H1 (cell line): ENCODE measurements around the gene STAMBPL1. TPM values are rescaled to one million over a fixed set of nuclear protein-coding genes. Genes with fewer than 3 reads are reported as not detected.
"Not testable (repeated sequence)": the region's sequence is repeated elsewhere in the genome, so short reads cannot be mapped to it uniquely, and the experiment has no call there.

ENCODE experiments used
- CTCF ChIA-PET: fragments of 300-600 bp; sonication (Branson Sonifier 250); formaldehyde crosslinking; loops from one replicate; lab custom pipeline; 2021; ENCODE audit not compliant: partially characterized antibody; lab: Charles Lee
- POLR2A ChIA-PET: fragments of 300-600 bp; sonication (Branson Sonifier 250); formaldehyde crosslinking; loops from one replicate; lab custom pipeline; 2021; ENCODE audit warnings: inconsistent platforms; ENCODE audit not compliant: partially characterized antibody; lab: Charles Lee
- DNase-seq, 2 experiments: peaks; one replicate each; pipeline versions ENCODE4 v3.0.0 to v3.0.0-alpha.2; 2010 to 2022; ENCODE audit warnings: low spot score in 2 of 2, low read depth in 1 of 2, mixed read lengths in 1 of 2
- FAIRE-seq: peaks from 2 replicates; lab custom pipeline; 2011; peaks lifted over from hg19 to GRCh38; lab: Jason Lieb, UNC
- H2AFZ ChIP-seq: 2 replicates; pipeline ENCODE4 v1.8.1; 2012; ENCODE audit warnings: low read length, inconsistent platforms
- H2AK5ac ChIP-seq: 2 replicates; pipeline ENCODE4 v1.6.1; 2013; ENCODE audit warnings: low read depth, low read length
- H2BK120ac ChIP-seq: replicated peaks from 2 replicates; pipeline ENCODE3; 2013; ENCODE audit warnings: low read depth, low read length, inconsistent platforms
- H2BK12ac ChIP-seq: 2 replicates; pipeline ENCODE4 v1.6.1; 2013; ENCODE audit warnings: low read depth, low read length
- H2BK15ac ChIP-seq: 2 replicates; pipeline ENCODE4 v1.6.1; 2013; ENCODE audit warnings: low read length
- H2BK20ac ChIP-seq: 2 replicates; pipeline ENCODE4 v1.6.1; 2013; ENCODE audit warnings: low read length
- H2BK5ac ChIP-seq: 2 replicates; pipeline ENCODE4 v1.6.1; 2013; ENCODE audit warnings: low read depth, low read length
- H3K14ac ChIP-seq: 2 replicates; pipeline ENCODE4 v1.6.1; 2013; ENCODE audit warnings: inconsistent platforms; ENCODE audit not compliant: insufficient read length
- H3K18ac ChIP-seq: 2 replicates; pipeline ENCODE4 v1.6.1; 2013; ENCODE audit warnings: low read length; ENCODE audit errors: extremely low read depth
- H3K23ac ChIP-seq: 2 replicates; pipeline ENCODE4 v1.6.1; 2013; ENCODE audit warnings: inconsistent platforms; ENCODE audit not compliant: insufficient read length
- H3K23me2 ChIP-seq: 2 replicates; pipeline ENCODE4 v1.6.1; 2013; ENCODE audit warnings: low read depth, low read length
- H3K27ac ChIP-seq: 2 replicates; pipeline ENCODE4 v1.6.1; 2011; ENCODE audit warnings: low read depth, low read length, inconsistent platforms
- H3K27me3 ChIP-seq, 4 experiments: replicated peaks in 1 of 4; 1 replicate in 1 of 4; 2 replicates in 3 of 4; pipeline versions ENCODE4 v1.6.1 to v1.8.1; 2011 to 2013; ENCODE audit warnings: low read length in 3 of 4, mild to moderate bottlenecking in 3 of 4, inconsistent platforms in 2 of 4, mixed read lengths in 2 of 4, moderate library complexity in 1 of 4; ENCODE audit not compliant: control insufficient read depth in 3 of 4, insufficient read depth in 3 of 4; ENCODE audit errors: extremely low read depth in 1 of 4
- H3K36me3 ChIP-seq, 4 experiments: 2 replicates each; pipeline versions ENCODE4 v1.6.1 to v1.8.1; 2011 to 2013; ENCODE audit warnings: mild to moderate bottlenecking in 4 of 4, low read length in 3 of 4, moderate library complexity in 2 of 4, control low read depth in 1 of 4, inconsistent platforms in 1 of 4; ENCODE audit not compliant: insufficient read depth in 4 of 4, control insufficient read depth in 2 of 4
- H3K4ac ChIP-seq: replicated peaks from 2 replicates; pipeline ENCODE3; 2013; ENCODE audit warnings: low read length, low read depth, mixed read lengths, inconsistent platforms; ENCODE audit not compliant: insufficient read length
- H3K4me1 ChIP-seq, 4 experiments: replicated peaks in 1 of 4; 1 replicate in 1 of 4; 2 replicates in 3 of 4; pipeline versions ENCODE4 v1.6.1 to v1.8.1; 2011 to 2013; ENCODE audit warnings: low read length in 3 of 4, inconsistent platforms in 2 of 4, mixed read lengths in 1 of 4; ENCODE audit not compliant: insufficient read depth in 4 of 4, control insufficient read depth in 3 of 4
- H3K4me2 ChIP-seq, 2 experiments: 2 replicates each; pipeline versions ENCODE4 v1.6.1 to v1.8.1; 2011 to 2013; ENCODE audit warnings: low read depth in 2 of 2, low read length in 2 of 2, control low read depth in 1 of 2, inconsistent platforms in 1 of 2, mild to moderate bottlenecking in 1 of 2; ENCODE audit not compliant: insufficient read depth in 1 of 2
- H3K4me3 ChIP-seq, 4 experiments: fragments of 200-600, 300-600 bp in 1 of 4; sonication (generic), shearing (Covaris generic), sonication (Bioruptor Twin) in 1 of 4; 2 replicates each; pipeline versions ENCODE4 v1.5.1 to v1.8.1; 2011 to 2016; ENCODE audit warnings: low read length in 4 of 4, low read depth in 3 of 4, control low read depth in 2 of 4, inconsistent platforms in 2 of 4, mild to moderate bottlenecking in 2 of 4, mixed read lengths in 1 of 4, moderate library complexity in 1 of 4; ENCODE audit not compliant: insufficient read depth in 2 of 4; ENCODE audit errors: extremely low read depth in 1 of 4
- H3K56ac ChIP-seq: replicated peaks from 2 replicates; pipeline ENCODE3; 2013; ENCODE audit warnings: low read depth, mild to moderate bottlenecking, mixed read lengths, low read length, inconsistent platforms; ENCODE audit not compliant: insufficient read length
- H3K79me1 ChIP-seq: 2 replicates; pipeline ENCODE4 v1.6.1; 2013; ENCODE audit warnings: low read depth, low read length, control low read depth
- H3K79me2 ChIP-seq, 2 experiments: 2 replicates each; pipeline versions ENCODE4 v1.6.1 to v1.8.1; 2012 to 2013; ENCODE audit warnings: low read length in 2 of 2, mild to moderate bottlenecking in 2 of 2, inconsistent platforms in 1 of 2; ENCODE audit not compliant: insufficient read depth in 2 of 2, control insufficient read depth in 1 of 2
- H3K9ac ChIP-seq, 4 experiments: replicated peaks in 1 of 4; 1 replicate in 1 of 4; 2 replicates in 3 of 4; pipeline versions ENCODE4 v1.6.1 to v1.8.1; 2011 to 2013; ENCODE audit warnings: low read depth in 3 of 4, low read length in 3 of 4, control low read depth in 2 of 4, mild to moderate bottlenecking in 2 of 4, moderate library complexity in 2 of 4, inconsistent platforms in 1 of 4; ENCODE audit errors: extremely low read depth in 1 of 4
- H3K9me3 ChIP-seq, 2 experiments: 2 replicates each; pipeline versions ENCODE4 v1.6.1 to v1.8.1; 2012 to 2013; ENCODE audit warnings: mild to moderate bottlenecking in 2 of 2, moderate library complexity in 2 of 2, control low read depth in 1 of 2, inconsistent platforms in 1 of 2, low read depth in 1 of 2, low read length in 1 of 2, mixed read lengths in 1 of 2; ENCODE audit not compliant: insufficient read depth in 2 of 2
- H4K20me1 ChIP-seq, 2 experiments: replicated peaks in 1 of 2; 2 replicates each; pipeline versions ENCODE3 to v1.8.1; 2011 to 2013; ENCODE audit warnings: inconsistent platforms in 2 of 2, low read length in 2 of 2, mild to moderate bottlenecking in 1 of 2; ENCODE audit not compliant: insufficient read depth in 2 of 2, control insufficient read depth in 1 of 2
- H4K5ac ChIP-seq: 2 replicates; pipeline ENCODE4 v1.6.1; 2013; ENCODE audit warnings: low read length, low read depth, mixed read lengths, inconsistent platforms; ENCODE audit not compliant: insufficient read length
- H4K8ac ChIP-seq: 2 replicates; pipeline ENCODE4 v1.8.0; 2013; ENCODE audit warnings: mild to moderate bottlenecking, moderate library complexity, low read length, inconsistent platforms; ENCODE audit not compliant: insufficient read depth; ENCODE audit errors: extremely low read depth
- H4K91ac ChIP-seq: replicated peaks from 2 replicates; pipeline ENCODE3; 2013; ENCODE audit warnings: low read length, mixed read lengths, inconsistent platforms; ENCODE audit not compliant: insufficient read length
- WGBS, 2 experiments: shearing (Covaris generic) in 1 of 2; methylation state at CpG; one replicate each; pipeline versions ENCODE4 v1.1.6 to v1.1.7; 2013 to 2015; ENCODE audit warnings: low lambda C conversion rate in 2 of 2, mixed read lengths in 2 of 2, inconsistent platforms in 1 of 2, low coverage in 1 of 2, missing lambda C conversion rate in 1 of 2; ENCODE audit not compliant: insufficient replicate concordance in 2 of 2, insufficient coverage in 1 of 2, insufficient read length in 1 of 2; ENCODE audit errors: extremely low coverage in 1 of 2, missing lambda C conversion rate in 1 of 2; 5-methylcytosine and 5-hydroxymethylcytosine counted together
- polyA plus RNA-seq, 7 experiments: library from polyadenylated mRNA; depleted of rRNA in 3 of 7; stranded (reverse) in 5 of 7; unstranded in 2 of 7; fragments of >200 nt in 5 of 7; fragments of 200-250 nt in 2 of 7; gene quantifications; 1 replicate in 5 of 7; 2 replicates in 1 of 7; 4 replicates in 1 of 7; pipeline versions ENCODE4 v1.2.1 to v1.2.3, GENCODE V29; 2011 to 2013; ENCODE audit warnings: missing spikeins in 2 of 7, mixed read lengths in 2 of 7
- total RNA-seq: library from RNA; stranded (reverse); fragmentation: NEBNext Ultra II Directional; extraction: Animal tissue kit (Norgen Biotek cat#: 25700); gene quantifications from 2 replicates; pipeline ENCODE4 v1.2.1, GENCODE V29; 2021

Gene STAMBPL1
- total and polyA plus RNA-seq, 2 of the 8 experiments (the other 6 are each of a cell fraction or from before 2014, with no cell fraction given): 5.5 TPM

- H3K4ac ChIP-seq, H2BK15ac ChIP-seq, H4K91ac ChIP-seq, H3K4me1 ChIP-seq, H4K8ac ChIP-seq, H3K27ac ChIP-seq, H4K5ac ChIP-seq, H3K27me3 ChIP-seq, H3K56ac ChIP-seq, H2BK12ac ChIP-seq, H3K4me3 ChIP-seq, H4K20me1 ChIP-seq, H2BK20ac ChIP-seq, H3K14ac ChIP-seq, FAIRE-seq, H3K4me2 ChIP-seq, H2AFZ ChIP-seq, H2BK120ac ChIP-seq, H2BK5ac ChIP-seq, H3K23ac ChIP-seq, H3K23me2 ChIP-seq, H3K79me2 ChIP-seq, H3K9ac ChIP-seq, H3K79me1 ChIP-seq, H3K9me3 ChIP-seq, DNase-seq, H3K36me3 ChIP-seq, H3K18ac ChIP-seq, H2AK5ac ChIP-seq: not testable (repeated sequence)
- ChIA-PET POLR2A (interaction anchor here (1.9 kb wide), 1 partner anchor 1020 kb away, joined by 4 read pairs; no protein-coding TSS in a partner anchor), CTCF (interaction anchor here (0.9 to 1.8 kb wide), 4 partner anchors 21 to 50 kb away, joined by 3 to 5 read pairs (median 4); no protein-coding TSS in a partner anchor)
- 87% methylated on average over 5 of the region's 8 CpGs; no CpG with 5 or more reads in 1 of the 2 experiments for WGBS, 2 experiments
Measured at GRCh38 chr10:88882646-88883447, 2.8 kb downstream of the STAMBPL1 start.
